ENCODE data around the gene UGT1A1. TPM values are rescaled to one million over a fixed set of nuclear protein-coding genes. Genes with fewer than 3 reads are reported as not detected.

Gene UGT1A1
- total RNA-seq, 1 experiment from 2014 or later, result not detected

DNA sequence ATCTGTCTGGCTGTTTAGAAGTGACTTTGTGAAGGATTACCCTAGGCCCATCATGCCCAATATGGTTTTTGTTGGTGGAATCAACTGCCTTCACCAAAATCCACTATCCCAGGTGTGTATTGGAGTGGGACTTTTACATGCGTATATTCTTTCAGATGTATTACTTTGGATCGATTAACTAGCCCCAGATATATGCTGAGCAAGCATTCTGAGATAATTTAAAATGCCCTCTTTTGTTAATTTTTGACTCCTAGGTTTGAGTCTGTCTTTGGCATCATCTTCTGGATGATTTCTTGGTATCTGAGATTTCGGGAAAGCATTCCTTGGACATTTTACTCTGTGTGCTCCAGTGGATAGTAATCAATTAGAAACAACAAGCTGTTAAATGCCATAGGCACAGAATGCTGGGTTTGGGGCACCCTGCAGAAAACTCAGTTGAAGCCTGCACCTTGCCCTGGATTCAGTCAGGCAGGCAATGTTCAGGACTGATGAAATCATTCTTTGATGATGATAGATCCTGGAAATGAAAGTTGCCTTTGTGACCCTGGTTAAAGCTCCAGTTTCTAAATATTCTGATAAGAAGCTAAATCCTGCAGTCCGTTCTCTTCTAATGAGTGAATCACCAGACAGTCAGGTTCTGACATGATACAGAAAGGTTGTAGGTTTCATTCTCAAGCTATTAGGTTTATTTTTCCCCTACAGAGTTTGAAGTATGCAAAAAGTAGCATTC is 1.1 kb downstream of the UGT1A1 start (continued):
- no peak for TF ChIP-seq ZBTB33 (IDR thresholded peaks at IDR 0.05; ENCODE audit: extremely low read depth, insufficient replicate concordance, low read length)

DNA sequence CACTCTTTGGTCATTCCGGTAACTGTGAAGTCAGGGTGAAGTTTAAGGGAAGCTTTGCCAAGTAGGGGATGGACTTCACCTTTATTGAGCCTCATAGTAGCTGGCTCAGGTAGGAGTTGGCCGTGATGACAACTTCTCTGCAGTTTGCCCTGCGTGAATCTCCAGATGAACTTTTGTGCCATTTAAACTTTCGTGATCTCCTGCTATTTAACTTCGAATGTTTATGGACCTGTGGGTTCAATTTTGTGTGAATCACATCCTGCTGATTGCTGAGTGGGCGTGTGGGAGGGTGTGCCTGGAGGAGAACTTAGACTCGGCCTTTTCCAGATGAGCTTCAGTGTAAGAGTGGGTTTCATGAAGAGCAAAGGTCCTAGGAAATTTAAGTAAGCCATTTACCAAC is 4.2 kb downstream of the UGT1A1 start:
- peak overlapping the region; percentile 48 for H3K4me2 ChIP-seq (ENCODE audit: low read length)
- POLR2A ChIA-PET, result no interaction called here
- no peak overlapping the region for H3K4me3 ChIP-seq (replicated peaks in 1 of 2; ENCODE audit: low read depth in 1 of 2, low read length in 2 of 2)

DNA sequence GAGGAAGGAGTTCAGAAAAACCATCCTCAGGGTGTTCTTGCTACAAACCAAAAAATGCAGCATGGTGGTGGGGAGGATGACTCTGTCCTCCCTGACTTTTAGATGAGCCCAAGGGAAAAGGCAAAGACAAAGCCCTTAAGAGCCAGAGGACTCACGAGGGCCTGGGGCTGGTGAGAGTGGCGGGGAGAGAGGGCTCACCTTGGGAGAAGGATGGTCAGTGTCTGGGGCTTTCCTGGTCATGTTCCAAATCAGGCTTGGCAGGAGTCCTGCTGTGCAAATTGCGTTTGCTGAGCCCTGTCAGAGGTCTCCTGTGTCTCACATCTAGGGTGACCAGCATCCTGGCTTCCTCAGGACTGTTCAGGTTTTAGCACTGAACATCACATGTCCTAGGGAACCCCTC is 4.7 kb downstream of the UGT1A1 start:
- no TSS peak for BruUV-seq (replicated peaks)
- TF ChIP-seq EZH2phosphoT487 (IDR thresholded peaks at IDR 0.05; ENCODE audit: borderline replicate concordance) (no peak), JUND (IDR thresholded peaks at IDR 0.05) (no peak)
- TF ChIP-seq, protein P1, sequence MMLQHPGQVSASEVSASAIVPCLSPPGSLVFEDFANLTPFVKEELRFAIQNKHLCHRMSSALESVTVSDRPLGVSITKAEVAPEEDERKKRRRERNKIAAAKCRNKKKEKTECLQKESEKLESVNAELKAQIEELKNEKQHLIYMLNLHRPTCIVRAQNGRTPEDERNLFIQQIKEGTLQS (IDR thresholded peaks at IDR 0.05), result no peak
- H3K9me2 ChIP-seq (ENCODE audit: insufficient read depth), result no peaks in the 10 kb centered on the region
- no peak for DNase-seq (ENCODE audit: low read depth, low spot score)
- CTCF ChIA-PET, result no interaction called here
- RAD21 ChIA-PET (ENCODE audit: low non-redundant PET in 1 of 2, low total read pairs in 2 of 2, uncharacterized antibody in 2 of 2, unreplicated experiment in 2 of 2), result no interaction called here
- no peak; the same call in 1 of the 2 replicates for ATAC-seq
- H3K27me3 ChIP-seq (ENCODE audit: insufficient read depth, low read length), result no peaks in the 10 kb centered on the region
- peak overlapping the region; percentile 48 for H3K4me2 ChIP-seq (ENCODE audit: low read length)
- H3K36me3 ChIP-seq (ENCODE audit: control insufficient read depth in 1 of 2, insufficient read depth in 2 of 2, low read length in 2 of 2), result no peaks in the 10 kb centered on the region
- H3K4me1 ChIP-seq (ENCODE audit: control insufficient read depth in 1 of 2, insufficient read depth in 2 of 2, low read length in 2 of 2), result peaks cover 3 to 10% of the 10 kb centered on the region in 2 experiments; a peak in 2 of 4 replicates
- intact Hi-C loops (cut with micrococcal nuclease), result no loop called here
- no peaks in the 10 kb centered on the region for H4K20me1 ChIP-seq (ENCODE audit: insufficient read depth)
- no peak overlapping the region for H2AFZ ChIP-seq (ENCODE audit: low read depth, low read length, poor library complexity, severe bottlenecking)
- no peak overlapping the region for H3K9ac ChIP-seq (ENCODE audit: low read length)
- H3K9me3 ChIP-seq (ENCODE audit: control insufficient read depth in 1 of 2, insufficient read depth in 1 of 2, low read depth in 1 of 2, low read length in 2 of 2), result no peaks in the 10 kb centered on the region
- no peak overlapping the region for H3K4me3 ChIP-seq (replicated peaks in 1 of 2; ENCODE audit: low read depth in 1 of 2, low read length in 2 of 2)
- POLR2A ChIA-PET, result no interaction called here
- no peak overlapping the region for H3K27ac ChIP-seq (ENCODE audit: low read depth, low read length)
- no peaks in the 10 kb centered on the region for H3K79me2 ChIP-seq (ENCODE audit: insufficient read depth, low read length)

More for the DNA sequence above, 4.2 kb downstream of the UGT1A1 start:
- no TSS peak for BruUV-seq (replicated peaks)
- ChIA-PET RAD21 (ENCODE audit: low non-redundant PET in 1 of 2, low total read pairs in 2 of 2, uncharacterized antibody in 2 of 2, unreplicated experiment in 2 of 2) (no interaction called here), CTCF (no interaction called here)
- no peaks in the 10 kb centered on the region for H3K9me2 ChIP-seq (ENCODE audit: insufficient read depth)
- intact Hi-C loops (cut with micrococcal nuclease), result no loop called here
- no peaks in the 10 kb centered on the region for H3K79me2 ChIP-seq (ENCODE audit: insufficient read depth, low read length)
- peaks cover 3 to 10% of the 10 kb centered on the region in 2 experiments; a peak in 2 of 4 replicates for H3K4me1 ChIP-seq (ENCODE audit: control insufficient read depth in 1 of 2, insufficient read depth in 2 of 2, low read length in 2 of 2)
- no peaks in the 10 kb centered on the region for H3K27me3 ChIP-seq (ENCODE audit: insufficient read depth, low read length)
- peak; percentile 62; the same call in 1 of the 2 replicates for TF ChIP-seq EGR1 (IDR thresholded peaks at IDR 0.05; ENCODE audit: low read depth)
- no peak for TF ChIP-seq RAD21 (IDR thresholded peaks at IDR 0.05; ENCODE audit: low read depth)
- DNase-seq (ENCODE audit: low read depth, low spot score), result no peak
- no peak overlapping the region for H3K27ac ChIP-seq (ENCODE audit: low read depth, low read length)
- H3K9me3 ChIP-seq (ENCODE audit: control insufficient read depth in 1 of 2, insufficient read depth in 1 of 2, low read depth in 1 of 2, low read length in 2 of 2), result no peaks in the 10 kb centered on the region
- H3K36me3 ChIP-seq (ENCODE audit: control insufficient read depth in 1 of 2, insufficient read depth in 2 of 2, low read length in 2 of 2), result no peaks in the 10 kb centered on the region
- no peaks in the 10 kb centered on the region for H4K20me1 ChIP-seq (ENCODE audit: insufficient read depth)
- H3K9ac ChIP-seq (ENCODE audit: low read length), result no peak overlapping the region
- ATAC-seq, result no peak
- H2AFZ ChIP-seq (ENCODE audit: low read depth, low read length, poor library complexity, severe bottlenecking), result no peak overlapping the region
